Left lung (tissue), 10 donors: ENCODE results near the gene ZBBX. TPM values are rescaled to one million over a fixed set of nuclear protein-coding genes. Genes with fewer than 3 reads are reported as not detected.

Experiments used
- ATAC-seq: fragments of 200-7000 bp; cut with Tn5 transposase; one replicate; pipeline ENCODE4 v1.9.1; 2020; ENCODE audit warnings: moderate library complexity
- DNase-seq, 4 donors: peaks; one replicate each; pipeline ENCODE4 v3.0.0-alpha.2; 2013 to 2020
- H3K27ac ChIP-seq, 2 donors: fragments of 200-600 bp; sonication (generic) in 1 of 2; one replicate each; pipeline versions ENCODE4 v1.5.0 to v1.8.0; 2020 to 2021
- H3K27me3 ChIP-seq, 2 donors: fragments of 200-600 bp; sonication (generic) in 1 of 2; one replicate each; pipeline versions ENCODE4 v1.5.0 to v1.8.0; 2020 to 2021
- H3K36me3 ChIP-seq, 2 donors: fragments of 200-600 bp; sonication (generic) in 1 of 2; one replicate each; pipeline versions ENCODE4 v1.5.0 to v1.8.0; 2020 to 2021
- H3K4me1 ChIP-seq, 2 donors: fragments of 200-600 bp; one replicate each; pipeline ENCODE4 v1.8.0; 2021
- H3K4me3 ChIP-seq, 2 donors: fragments of 200-600 bp; sonication (generic) in 1 of 2; one replicate each; pipeline versions ENCODE4 v1.5.0 to v1.8.0; 2020 to 2021; ENCODE audit warnings: mild to moderate bottlenecking in 1 of 2
- H3K9me3 ChIP-seq, 2 donors: fragments of 200-600 bp; sonication (generic) in 1 of 2; one replicate each; pipeline versions ENCODE4 v1.5.0 to v1.8.0; 2020 to 2021
- CTCF ChIP-seq, 2 donors: fragments of 200-600 bp; sonication (generic) in 1 of 2; IDR thresholded peaks; one replicate each; pipeline versions ENCODE4 v1.5.0 to v1.8.0; 2021; ENCODE audit warnings: antibody characterized with exemption in 2 of 2
- intact Hi-C, 2 donors: fragments of 100-400 bp; cut with DNase I; formaldehyde crosslinking; loops; one replicate each; pipeline versions ENCODE4 v1.11.2 to v1.14.2; 2022
- polyA plus RNA-seq, 6 donors: library from polyadenylated mRNA; unstranded; fragments of 120-200 nt; gene quantifications; one replicate each; pipeline ENCODE4 v1.2.1, GENCODE V29; 2013; ENCODE audit not compliant: insufficient read length in 6 of 6
- total RNA-seq, 2 donors: library from RNA; stranded (reverse); fragmentation: NEBNext Ultra II Directional; extraction: Animal tissue kit (Norgen Biotek cat#: 25700); gene quantifications; one replicate each; pipeline ENCODE4 v1.2.1, GENCODE V29; 2021
- donor health status: DM: no; HTN: yes; CAD: no.
- donor health status: DM: no; HTN: no; CAD: no.

ZBBX gene
- total and polyA plus RNA-seq, 8 donors, result 1.5 to 9.8 (median 8.0) TPM; not detected in 1

DNA sequence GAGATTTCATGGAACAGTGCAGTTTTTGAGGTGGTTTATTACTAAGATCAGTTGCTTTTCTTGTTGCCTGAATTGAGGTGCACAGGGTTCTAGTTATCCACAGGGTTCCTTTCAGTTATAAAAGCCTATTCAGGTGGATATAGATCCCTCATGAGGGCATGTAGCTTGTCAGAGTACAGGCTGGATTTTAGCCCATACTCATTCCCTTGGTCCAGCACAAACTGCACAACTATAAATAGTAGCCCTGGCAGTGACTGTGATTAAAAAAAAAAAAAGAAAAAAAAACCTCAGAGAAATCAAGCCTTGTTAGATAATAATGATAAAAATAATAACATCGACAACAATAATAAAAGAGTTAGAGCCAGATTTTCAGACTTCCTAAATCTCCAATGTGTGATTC, 154.3 kb downstream of the ZBBX start:
- Histone ChIP-seq H3K27ac (no peak overlapping the region), H3K4me1 (no peaks in the 10 kb centered on the region), H3K36me3 (no peaks in the 10 kb centered on the region), H3K27me3 (no peaks in the 10 kb centered on the region), H3K9me3 (no peaks in the 10 kb centered on the region), H3K4me3 (no peak overlapping the region)
- DNase-seq (no peak), ATAC-seq (no peak)
- intact Hi-C loops, result no loop called here
- TF ChIP-seq CTCF (IDR thresholded peaks at IDR 0.05), result no peak

- Histone ChIP-seq H3K4me1 (no peaks in the 10 kb centered on the region), H3K36me3 (no peaks in the 10 kb centered on the region), H3K9me3 (peaks cover 0 to 9% of the 10 kb centered on the region in 2 donors), H3K27ac (no peak overlapping the region), H3K4me3 (no peak overlapping the region), H3K27me3 (no peaks in the 10 kb centered on the region)
- intact Hi-C loops, result no loop called here
- no peak for TF ChIP-seq CTCF (IDR thresholded peaks at IDR 0.05)
- ATAC-seq (no peak), DNase-seq (no peak)
Measured at GRCh38 chr3:167209011-167209410, 171.1 kb downstream of the ZBBX start.

DNA sequence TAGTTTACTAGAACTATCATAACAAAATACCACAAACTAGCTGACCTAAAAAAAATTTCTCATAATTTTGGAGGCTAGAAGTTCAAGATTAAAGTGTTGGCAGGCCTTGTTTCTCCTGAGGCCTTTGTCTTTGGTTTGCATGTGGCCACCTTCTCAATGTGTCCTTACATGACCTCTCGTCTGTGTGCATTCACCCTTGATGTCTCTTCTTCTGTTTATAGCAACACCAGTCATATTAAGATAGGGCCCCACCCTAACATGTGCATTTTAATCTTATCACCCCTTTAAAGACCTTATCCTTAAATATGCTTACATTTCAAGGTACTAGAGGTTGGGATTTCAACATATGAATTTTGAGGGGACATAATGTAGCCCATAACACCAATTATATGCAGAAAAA, 177.0 kb downstream of the ZBBX start:
- Histone ChIP-seq H3K4me1 (no peaks in the 10 kb centered on the region), H3K36me3 (no peaks in the 10 kb centered on the region), H3K4me3 (no peak overlapping the region), H3K9me3 (peaks cover 0 to 2% of the 10 kb centered on the region in 2 donors), H3K27me3 (no peaks in the 10 kb centered on the region), H3K27ac (no peak overlapping the region)
- no peak for DNase-seq
- no peak for TF ChIP-seq CTCF (IDR thresholded peaks at IDR 0.05)
- ATAC-seq, result no peak
- intact Hi-C loops, result no loop called here

DNA sequence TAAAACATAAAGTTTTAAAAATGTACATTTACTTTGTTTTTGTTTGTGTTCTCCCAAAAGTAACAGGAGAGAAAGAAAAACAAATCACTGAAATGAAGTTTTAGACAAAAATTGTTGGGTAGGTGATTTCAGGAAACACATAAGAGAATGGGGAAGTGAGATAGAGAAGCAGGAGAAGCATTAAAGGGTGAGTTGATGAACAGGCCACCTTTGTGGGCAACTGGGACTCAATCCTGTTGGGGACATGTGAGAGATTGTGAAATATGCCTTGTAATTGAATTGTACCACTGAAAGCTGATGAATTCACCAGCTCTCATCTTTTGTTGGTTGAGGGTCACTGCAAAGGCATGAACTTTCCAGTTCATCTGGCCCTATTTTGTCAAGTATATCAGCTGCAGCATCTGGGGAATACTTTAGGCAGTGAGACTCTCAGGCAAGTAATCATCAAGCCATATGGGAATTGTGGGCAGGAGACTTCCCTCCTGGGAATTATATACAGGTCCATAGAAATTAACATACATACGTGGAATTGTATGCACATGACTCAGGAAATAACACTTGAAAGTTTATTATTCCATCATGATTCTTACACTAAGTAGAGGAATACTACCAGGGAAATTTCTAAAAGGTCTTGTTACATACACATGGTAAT, 181.0 kb downstream of the ZBBX start:
- Histone ChIP-seq H3K4me3 (no peak overlapping the region), H3K27me3 (no peaks in the 10 kb centered on the region), H3K36me3 (no peaks in the 10 kb centered on the region), H3K9me3 (peaks cover 0 to 2% of the 10 kb centered on the region in 2 donors), H3K27ac (no peak overlapping the region), H3K4me1 (no peaks in the 10 kb centered on the region)
- intact Hi-C loops, result no loop called here
- TF ChIP-seq CTCF (IDR thresholded peaks at IDR 0.05), result no peak
- DNase-seq (no peak), ATAC-seq (no peak)

Other genes starting within 250 kb of the ZBBX start
- 1 to 10 TPM in 1 of 2 donors, not detected in 1; 1.8 TPM for gene SERPINI2, start 93.7 kb upstream of the ZBBX start, total RNA-seq
- 1 to 10 TPM in 4 of 6 donors, under 1 TPM in 2; 0.59 to 2.3 (median 2.1) TPM for gene SERPINI2, start 93.7 kb upstream of the ZBBX start, polyA plus RNA-seq